Lung (tissue), 12 donors: ENCODE measurements around the gene PYGM. TPM values are rescaled to one million over a fixed set of nuclear protein-coding genes. Genes with fewer than 3 reads are reported as not detected.

ENCODE experiments used
- ATAC-seq: fragments of 200-7000 bp; cut with Tn5 transposase; one replicate; pipeline ENCODE4 v1.9.1; 2020; ENCODE audit warnings: moderate number of reproducible peaks; ENCODE audit not compliant: insufficient read depth, low FRiP score
- DNase-seq, 3 donors: peaks; one replicate each; pipeline ENCODE4 v3.0.0-alpha.2; 2013 to 2017
- H3K27ac ChIP-seq, 2 donors: one replicate each; pipeline ENCODE4 v1.5.1; 2013; ENCODE audit warnings: mild to moderate bottlenecking in 2 of 2, moderate library complexity in 2 of 2, control low read depth in 1 of 2, inconsistent platforms in 1 of 2, low read depth in 1 of 2, low read length in 1 of 2
- H3K27me3 ChIP-seq, 3 donors: one replicate each; pipeline ENCODE4 v1.5.1; 2013; ENCODE audit warnings: low read length in 2 of 3; ENCODE audit not compliant: control insufficient read depth in 3 of 3, insufficient read depth in 3 of 3
- H3K36me3 ChIP-seq, 4 donors: one replicate each; pipeline ENCODE4 v1.5.1; 2013; ENCODE audit warnings: low read length in 4 of 4, mild to moderate bottlenecking in 1 of 4, moderate library complexity in 1 of 4; ENCODE audit not compliant: control insufficient read depth in 4 of 4, insufficient read depth in 4 of 4
- H3K4me1 ChIP-seq, 5 donors: one replicate each; pipeline ENCODE4 v1.5.1; 2013; ENCODE audit warnings: low read length in 5 of 5, mild to moderate bottlenecking in 2 of 5, moderate library complexity in 1 of 5; ENCODE audit not compliant: control insufficient read depth in 5 of 5, insufficient read depth in 5 of 5
- H3K4me3 ChIP-seq: one replicate; pipeline ENCODE4 v1.5.1; 2013; ENCODE audit warnings: mild to moderate bottlenecking, control low read depth, moderate library complexity
- H3K9ac ChIP-seq, 2 donors: one replicate each; pipeline ENCODE4 v1.5.1; 2013; ENCODE audit warnings: low read length in 2 of 2, control low read depth in 1 of 2; ENCODE audit not compliant: insufficient read depth in 1 of 2
- H3K9me3 ChIP-seq, 4 donors: one replicate each; pipeline ENCODE4 v1.5.1; 2013; ENCODE audit warnings: low read length in 3 of 4, mild to moderate bottlenecking in 1 of 4, moderate library complexity in 1 of 4; ENCODE audit not compliant: control insufficient read depth in 4 of 4, insufficient read depth in 3 of 4
- CTCF ChIP-seq: IDR thresholded peaks from 2 replicates; pipeline ENCODE4 v1.5.1; 2012; ENCODE audit warnings: mild to moderate bottlenecking; ENCODE audit errors: control extremely low read depth, extremely low read depth
- WGBS, 2 donors: extraction: QIAGEN DNeasy Blood & Tissue Kit; methylation state at CpG; one replicate each; pipeline ENCODE4 v1.1.7; 2013; 5-methylcytosine and 5-hydroxymethylcytosine counted together
- polyA plus RNA-seq, 2 donors: library from polyadenylated mRNA; stranded (reverse); fragments of 200-250 nt; gene quantifications; one replicate each; pipeline ENCODE4 v1.2.1, GENCODE V29; 2013
- total RNA-seq, 2 donors: library from RNA; depleted of rRNA in 1 of 2; stranded (reverse); fragments of >200 nt in 1 of 2; gene quantifications; one replicate each; pipeline ENCODE4 v1.2.1, GENCODE V29; 2014 to 2021
- donor health status: control.
- donor health status: control.
- donor health status: Bipolar disorder and iron deficiency.
- donor health status: healthy.
- donor health status: DM: yes; HTN: yes; CAD: no.

The PYGM gene
- total and polyA plus RNA-seq, 4 donors = 1.2 to 3.8 (median 2.5) TPM

- Histone ChIP-seq H3K4me1 (peaks cover 0 to 17% (median 15%) of the 10 kb centered on the region in 5 donors), H3K36me3 (no peaks in the 10 kb centered on the region), H3K27me3 (peaks cover 22 to 73% (median 64%) of the 10 kb centered on the region in 3 donors), H3K9me3 (no peaks in the 10 kb centered on the region), H3K27ac (no peak overlapping the region), H3K9ac (no peak overlapping the region), H3K4me3 (no peak overlapping the region)
- TF ChIP-seq CTCF = no peak
- no peak for DNase-seq
- no peak for ATAC-seq
- 40 to 50% methylated on average over 19 of the region's 19 CpGs for WGBS, 2 donors
Observed at GRCh38 chr11:64711956-64712362, 47.8 kb downstream of the PYGM start.

DNA sequence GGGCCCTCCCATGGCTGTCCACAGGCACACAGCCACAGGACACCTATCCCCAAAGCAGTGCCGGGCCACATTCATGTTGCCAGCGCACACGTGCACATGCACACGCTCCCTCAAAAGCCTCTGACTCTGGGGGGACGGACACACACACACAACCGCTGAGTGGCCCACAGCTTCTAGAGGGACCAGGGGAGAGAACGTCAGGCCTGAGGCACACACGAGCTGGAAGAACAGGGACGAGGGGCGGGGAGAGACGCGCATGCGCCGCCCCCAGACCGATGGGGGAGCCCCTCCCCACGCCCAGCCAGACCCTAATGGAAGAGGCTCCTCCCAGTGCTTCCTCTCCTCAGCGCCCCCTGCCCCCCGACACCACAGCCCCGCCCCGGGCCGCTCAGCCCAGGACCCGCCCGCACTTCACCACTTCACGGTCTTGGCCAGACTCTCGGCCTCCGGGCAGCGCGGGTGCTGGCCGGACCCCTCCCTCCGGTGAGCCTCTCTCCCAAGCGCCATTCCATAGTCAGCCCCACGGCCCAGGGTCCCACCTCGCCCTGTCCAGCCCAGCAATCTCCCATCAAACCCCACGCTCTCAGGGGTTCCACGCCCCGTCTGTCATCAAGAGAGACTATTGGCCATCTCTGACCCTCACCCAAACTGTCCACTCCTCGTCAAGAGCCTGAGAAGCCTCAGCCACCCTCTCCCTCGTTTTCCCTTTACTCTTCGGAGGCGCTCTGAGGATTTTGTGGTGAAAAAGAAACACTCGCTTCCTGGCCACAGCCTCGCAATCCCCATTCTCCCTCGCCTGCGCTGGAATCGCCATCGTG lies 48.4 kb downstream of the PYGM start:
- Histone ChIP-seq H3K27ac (no peak overlapping the region), H3K36me3 (no peaks in the 10 kb centered on the region), H3K4me3 (no peak overlapping the region), H3K27me3 (peaks cover 19 to 68% (median 58%) of the 10 kb centered on the region in 3 donors), H3K4me1 (peaks cover 0 to 17% (median 15%) of the 10 kb centered on the region in 5 donors), H3K9ac (no peak overlapping the region), H3K9me3 (no peaks in the 10 kb centered on the region)
- ATAC-seq (no peak), DNase-seq (peak; percentile 38 to 46 (median 40))
- no peak for TF ChIP-seq CTCF
- 12 to 17% methylated on average over 45 to 46 of the region's 46 CpGs for WGBS, 2 donors

DNA sequence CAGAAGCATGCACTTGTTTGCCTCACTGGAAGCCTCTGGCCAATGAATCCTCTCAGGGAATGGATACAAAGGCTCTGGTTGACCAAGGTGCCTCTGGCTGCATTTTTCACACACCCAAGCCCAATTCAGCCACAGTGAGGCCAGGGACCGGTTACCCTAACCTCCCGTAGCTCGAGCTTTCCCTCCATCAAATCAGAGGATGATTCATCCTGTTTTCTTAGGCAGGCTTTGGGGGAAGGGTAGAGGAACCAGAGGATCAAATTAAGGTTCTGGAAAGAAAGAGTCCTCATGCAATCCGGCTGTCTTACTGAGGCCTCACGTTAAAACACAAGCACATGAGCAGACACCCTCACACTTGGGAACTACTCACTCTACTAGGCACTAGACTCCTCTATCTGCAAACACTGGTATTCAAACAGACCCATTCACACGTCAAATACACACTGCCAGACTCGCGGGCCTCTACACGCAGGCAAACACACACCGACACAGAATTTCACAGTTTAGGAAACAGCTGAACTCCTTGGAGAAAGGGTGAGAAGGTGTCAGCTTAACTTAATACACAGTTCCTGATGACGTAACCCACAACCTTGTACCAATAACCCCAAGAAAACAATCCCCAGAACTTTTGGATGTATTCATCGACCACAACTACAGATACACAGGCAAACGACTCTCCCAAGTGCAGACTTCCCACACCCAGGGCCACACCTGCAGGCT lies 49.2 kb downstream of the PYGM start:
- peaks cover 19 to 60% (median 55%) of the 10 kb centered on the region in 3 donors for H3K27me3 ChIP-seq
- ATAC-seq = no peak
- no peak overlapping the region for H3K4me3 ChIP-seq
- TF ChIP-seq CTCF = no peak
- peaks cover 0 to 17% (median 15%) of the 10 kb centered on the region in 5 donors for H3K4me1 ChIP-seq
- no peaks in the 10 kb centered on the region for H3K36me3 ChIP-seq
- H3K9ac ChIP-seq = no peak overlapping the region
- H3K9me3 ChIP-seq = no peaks in the 10 kb centered on the region
- H3K27ac ChIP-seq = no peak overlapping the region
- 41 to 43% methylated on average over 13 of the region's 13 CpGs for WGBS, 2 donors
- no peak for DNase-seq
